ENCODE measurements around the gene NEU3. TPM values are rescaled to one million over a fixed set of nuclear protein-coding genes. Genes with fewer than 3 reads are reported as not detected.

NEU3 gene
- total RNA-seq, 1 donor from 2014 or later: 7.9 TPM

- TF ChIP-seq CTCF (IDR thresholded peaks at IDR 0.05; ENCODE audit: insufficient read depth, low read length, poor library complexity, severe bottlenecking): no peak
- Histone ChIP-seq H3K27me3 (ENCODE audit: control insufficient read depth, insufficient read depth, low read length) (no peaks in the 10 kb centered on the region), H3K36me3 (ENCODE audit: control insufficient read depth, insufficient read depth, low read length) (peaks cover 1% of the 10 kb centered on the region), H3K4me3 (ENCODE audit: low read depth, low read length) (peak overlapping the region; percentile 86)
- DNase-seq (ENCODE audit: low read depth): no peak
Measured at GRCh38 chr11:74949753-74950137, 39.0 kb upstream of the NEU3 start.

GRCh38 chr11:74950374-74950969, 38.3 kb upstream of the NEU3 start:
- Histone ChIP-seq H3K36me3 (ENCODE audit: control insufficient read depth, insufficient read depth, low read length) (peaks cover 1% of the 10 kb centered on the region), H3K4me3 (ENCODE audit: low read depth, low read length) (peak overlapping the region; percentile 86), H3K27me3 (ENCODE audit: control insufficient read depth, insufficient read depth, low read length) (no peaks in the 10 kb centered on the region)
- DNase-seq (ENCODE audit: low read depth): no peak
- no peak for TF ChIP-seq CTCF (IDR thresholded peaks at IDR 0.05; ENCODE audit: insufficient read depth, low read length, poor library complexity, severe bottlenecking)

- H3K4me3 ChIP-seq (ENCODE audit: low read depth, low read length): no peak overlapping the region
- no peak for DNase-seq (ENCODE audit: low read depth)
- H3K36me3 ChIP-seq (ENCODE audit: control insufficient read depth, insufficient read depth, low read length): peaks cover 1% of the 10 kb centered on the region
- no peaks in the 10 kb centered on the region for H3K27me3 ChIP-seq (ENCODE audit: control insufficient read depth, insufficient read depth, low read length)
- no peak for TF ChIP-seq CTCF (IDR thresholded peaks at IDR 0.05; ENCODE audit: insufficient read depth, low read length, poor library complexity, severe bottlenecking)
Measured at GRCh38 chr11:74951226-74951625, 37.5 kb upstream of the NEU3 start.

- Histone ChIP-seq H3K27me3 (ENCODE audit: control insufficient read depth, insufficient read depth, low read length) (no peaks in the 10 kb centered on the region), H3K36me3 (ENCODE audit: control insufficient read depth, insufficient read depth, low read length) (peaks cover 1% of the 10 kb centered on the region), H3K4me3 (ENCODE audit: low read depth, low read length) (no peak overlapping the region)
- DNase-seq (ENCODE audit: low read depth): no peak
- no peak for TF ChIP-seq CTCF (IDR thresholded peaks at IDR 0.05; ENCODE audit: insufficient read depth, low read length, poor library complexity, severe bottlenecking)
Measured at GRCh38 chr11:74952752-74953151, 36.0 kb upstream of the NEU3 start.

- H3K36me3 ChIP-seq (ENCODE audit: control insufficient read depth, insufficient read depth, low read length): peaks cover 1% of the 10 kb centered on the region
- TF ChIP-seq CTCF (IDR thresholded peaks at IDR 0.05; ENCODE audit: insufficient read depth, low read length, poor library complexity, severe bottlenecking): no peak
Measured at GRCh38 chr11:74953451-74953850, 35.3 kb upstream of the NEU3 start.

GRCh38 chr11:74954199-74954598, 34.5 kb upstream of the NEU3 start:
- DNase-seq (ENCODE audit: low read depth): no peak
- H3K36me3 ChIP-seq (ENCODE audit: control insufficient read depth, insufficient read depth, low read length): peaks cover 1% of the 10 kb centered on the region
- TF ChIP-seq CTCF (IDR thresholded peaks at IDR 0.05; ENCODE audit: insufficient read depth, low read length, poor library complexity, severe bottlenecking): no peak
- H3K27me3 ChIP-seq (ENCODE audit: control insufficient read depth, insufficient read depth, low read length): no peaks in the 10 kb centered on the region
- no peak overlapping the region for H3K4me3 ChIP-seq (ENCODE audit: low read depth, low read length)

More at GRCh38 chr11:74953451-74953850, 35.3 kb upstream of the NEU3 start:
- Histone ChIP-seq H3K27me3 (ENCODE audit: control insufficient read depth, insufficient read depth, low read length) (no peaks in the 10 kb centered on the region), H3K4me3 (ENCODE audit: low read depth, low read length) (no peak overlapping the region)
- DNase-seq (ENCODE audit: low read depth): no peak

All from kidney epithelial cell (primary cell).